Loucy (cell line): Measurements from ENCODE around the gene TNC.

Experiments
- H2AFZ ChIP-seq: fragments of 200-600 bp; sonication (generic); 2 replicates; pipeline ENCODE4 v1.6.0; 2016; ENCODE audit warnings: antibody characterized with exemption, mild to moderate bottlenecking, low read length, moderate library complexity
- H3F3A ChIP-seq: fragments of 200-600 bp; 2 replicates; pipeline ENCODE4 v1.6.0; 2016; ENCODE audit warnings: antibody characterized with exemption, low read depth, mild to moderate bottlenecking
- H3K27me3 ChIP-seq: fragments of 200-600 bp; sonication (generic); 2 replicates; pipeline ENCODE4 v1.6.1; 2014; ENCODE audit warnings: low read length, mild to moderate bottlenecking; ENCODE audit not compliant: insufficient read depth, poor library complexity, severe bottlenecking
- H3K36me3 ChIP-seq: fragments of 200-600 bp; sonication (generic); 2 replicates; pipeline ENCODE4 v1.6.1; 2016; ENCODE audit warnings: low read length; ENCODE audit not compliant: insufficient read depth
- H3K4me1 ChIP-seq: fragments of 200-600 bp; sonication (generic); 2 replicates; pipeline ENCODE4 v1.5.1; 2014; ENCODE audit warnings: low read length, mild to moderate bottlenecking; ENCODE audit not compliant: insufficient read depth, poor library complexity, severe bottlenecking
- H3K4me2 ChIP-seq: fragments of 200-600 bp; sonication (generic); 2 replicates; pipeline ENCODE4 v1.6.0; 2014; ENCODE audit warnings: antibody characterized with exemption, low read length, low read depth, mild to moderate bottlenecking; ENCODE audit not compliant: poor library complexity, severe bottlenecking
- H3K4me3 ChIP-seq: fragments of 200-600 bp; sonication (generic); 2 replicates; pipeline ENCODE4 v1.5.1; 2014; ENCODE audit warnings: low read length, mild to moderate bottlenecking, mixed read lengths; ENCODE audit not compliant: poor library complexity, severe bottlenecking
- H3K79me2 ChIP-seq: fragments of 200-600 bp; sonication (generic); 2 replicates; pipeline ENCODE4 v1.6.1; 2014; ENCODE audit warnings: low read length; ENCODE audit not compliant: insufficient read depth
- H3K9ac ChIP-seq: fragments of 200-600 bp; sonication (generic); 2 replicates; pipeline ENCODE4 v1.6.0; 2014; ENCODE audit warnings: mild to moderate bottlenecking, low read depth, low read length, moderate library complexity; ENCODE audit not compliant: poor library complexity, severe bottlenecking
- H3K9me2 ChIP-seq: fragments of 200-600 bp; sonication (generic); replicated peaks from 2 replicates; pipeline ENCODE4 v1.6.1; 2016; ENCODE audit warnings: low read depth, low read length, mixed read lengths
- H3K9me3 ChIP-seq: fragments of 200-600 bp; sonication (generic); 2 replicates; pipeline ENCODE4 v1.6.1; 2014; ENCODE audit warnings: mild to moderate bottlenecking, antibody characterized with exemption, low read length, low read depth; ENCODE audit not compliant: insufficient read depth
- H4K20me1 ChIP-seq: fragments of 200-600 bp; sonication (generic); 2 replicates; pipeline ENCODE4 v1.6.0; 2014; ENCODE audit warnings: antibody characterized with exemption, low read length, mild to moderate bottlenecking; ENCODE audit not compliant: insufficient read depth, poor library complexity, severe bottlenecking
- CTCF ChIP-seq: fragments of 200-600 bp; sonication (generic); conservative IDR thresholded peaks from 2 replicates; pipeline ENCODE4 v1.5.1; 2014; ENCODE audit warnings: mild to moderate bottlenecking, antibody characterized with exemption, low read length
- EZH2phosphoT487 ChIP-seq: fragments of 200-600 bp; IDR thresholded peaks from 2 replicates; pipeline ENCODE4 v1.6.1; 2018; ENCODE audit warnings: antibody characterized with exemption, mild to moderate bottlenecking, moderate library complexity, borderline replicate concordance

TNC gene

GRCh38 chr9:115127191-115127817, 9.3 kb upstream of the TNC start:
- no peak overlapping the region for H2AFZ ChIP-seq
- no peak overlapping the region for H3K9ac ChIP-seq
- no peaks in the 10 kb centered on the region for H3K9me3 ChIP-seq
- H3K79me2 ChIP-seq, result no peaks in the 10 kb centered on the region
- no peak overlapping the region for H3K4me2 ChIP-seq
- H3K4me1 ChIP-seq, result no peaks in the 10 kb centered on the region
- H3K4me3 ChIP-seq, result no peak overlapping the region
- no peaks in the 10 kb centered on the region for H3K36me3 ChIP-seq
- H3K27me3 ChIP-seq, result no peaks in the 10 kb centered on the region
- no peaks in the 10 kb centered on the region for H4K20me1 ChIP-seq
- TF ChIP-seq EZH2phosphoT487 (no peak), CTCF (no peak)
- no peaks in the 10 kb centered on the region for H3K9me2 ChIP-seq
- H3F3A ChIP-seq, result no peaks in the 10 kb centered on the region

DNA sequence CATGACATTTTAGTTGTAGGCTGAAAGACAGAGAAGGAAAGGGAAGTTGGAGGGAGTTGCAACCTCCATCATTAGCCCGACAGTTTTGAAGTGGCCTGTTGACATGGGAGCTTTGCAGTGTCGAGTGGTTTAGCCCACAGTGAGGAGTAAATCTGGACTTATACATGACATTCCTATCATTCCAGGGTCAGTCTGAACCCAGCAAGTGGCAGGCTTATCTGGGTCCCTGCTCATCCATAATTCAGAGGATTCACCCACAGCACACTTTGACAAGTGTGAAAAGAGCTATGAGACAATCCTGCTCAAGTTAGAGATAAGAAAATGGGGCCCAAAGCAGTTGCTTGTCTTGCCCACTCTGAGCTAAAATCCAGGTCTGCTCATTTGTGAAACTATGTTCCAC, 8.4 kb upstream of the TNC start:
- Histone ChIP-seq H3K27me3 (no peaks in the 10 kb centered on the region), H2AFZ (no peak overlapping the region), H3K4me1 (no peaks in the 10 kb centered on the region), H3K36me3 (no peaks in the 10 kb centered on the region), H3K9me2 (no peaks in the 10 kb centered on the region), H3K9me3 (no peaks in the 10 kb centered on the region), H4K20me1 (no peaks in the 10 kb centered on the region), H3K79me2 (no peaks in the 10 kb centered on the region), H3K4me3 (no peak overlapping the region), H3F3A (no peaks in the 10 kb centered on the region), H3K4me2 (no peak overlapping the region), H3K9ac (no peak overlapping the region)
- TF ChIP-seq EZH2phosphoT487 (no peak), CTCF (no peak)

- TF ChIP-seq EZH2phosphoT487 (no peak), CTCF (no peak)
- no peaks in the 10 kb centered on the region for H3K36me3 ChIP-seq
- H3K27me3 ChIP-seq, result no peaks in the 10 kb centered on the region
- no peaks in the 10 kb centered on the region for H3K4me1 ChIP-seq
- no peaks in the 10 kb centered on the region for H4K20me1 ChIP-seq
- no peak overlapping the region for H2AFZ ChIP-seq
- H3K79me2 ChIP-seq, result no peaks in the 10 kb centered on the region
- H3K9ac ChIP-seq, result no peak overlapping the region
- H3F3A ChIP-seq, result no peaks in the 10 kb centered on the region
- H3K9me2 ChIP-seq, result no peaks in the 10 kb centered on the region
- H3K4me2 ChIP-seq, result no peak overlapping the region
- H3K9me3 ChIP-seq, result no peaks in the 10 kb centered on the region
- H3K4me3 ChIP-seq, result no peak overlapping the region
Measured at GRCh38 chr9:115122937-115123336, 5.0 kb upstream of the TNC start.
